ENCODE data around the gene FCHSD2.

GRCh38 chr11:72807792-72808191, 334.3 kb downstream of the FCHSD2 start:
- no peak for TF ChIP-seq POLR2A (IDR thresholded peaks at IDR 0.05; ENCODE audit: extremely low read depth, insufficient read length)
- no peak for TF ChIP-seq CTCF (IDR thresholded peaks at IDR 0.05; ENCODE audit: low read depth, low read length)

All from NB4 (cell line).